Mononuclear cell (primary cell): Measurements from ENCODE around the gene RAB18. TPM values are rescaled to one million over a fixed set of nuclear protein-coding genes. Genes with fewer than 3 reads are reported as not detected.
"Not testable (repeated sequence)": the region's sequence is repeated elsewhere in the genome, so short reads cannot be mapped to it uniquely, and the experiment has no call there.

Experiments
- H3K27me3 ChIP-seq: 2 replicates; pipeline ENCODE4 v1.6.0; 2011; ENCODE audit warnings: low read length, control low read depth; ENCODE audit not compliant: insufficient read depth
- H3K4me1 ChIP-seq: 2 replicates; pipeline ENCODE4 v1.5.1; 2011; ENCODE audit warnings: mild to moderate bottlenecking, low read length, control low read depth; ENCODE audit not compliant: insufficient read depth
- H3K4me3 ChIP-seq: 2 replicates; pipeline ENCODE4 v1.5.1; 2011; ENCODE audit warnings: mild to moderate bottlenecking, low read length, moderate library complexity
- H3K9me3 ChIP-seq: 2 replicates; pipeline ENCODE4 v1.5.1; 2011; ENCODE audit warnings: low read depth, mild to moderate bottlenecking, control low read depth, low read length
- total RNA-seq: library from RNA; depleted of rRNA; stranded (reverse); fragments of >200 nt; gene quantifications from one replicate; pipeline ENCODE4 v1.2.3, GENCODE V29; 2012

The RAB18 gene
- total RNA-seq, 1 donor = 88.4 TPM

GRCh38 chr10:27490807-27491206 is 13.3 kb upstream of the RAB18 start:
- Histone ChIP-seq H3K4me1 (peaks cover 7% of the 10 kb centered on the region), H3K4me3 (no peak overlapping the region), H3K27me3 (peaks cover 9% of the 10 kb centered on the region), H3K9me3 (peaks cover 7% of the 10 kb centered on the region)

GRCh38 chr10:27494116-27494805 is 9.8 kb upstream of the RAB18 start:
- Histone ChIP-seq H3K9me3 (peaks cover 7% of the 10 kb centered on the region), H3K27me3 (peaks cover 9% of the 10 kb centered on the region), H3K4me3 (no peak overlapping the region), H3K4me1 (peaks cover 7% of the 10 kb centered on the region)

GRCh38 chr10:27496137-27496536 is 8.0 kb upstream of the RAB18 start:
- Histone ChIP-seq H3K4me1 (peaks cover 7% of the 10 kb centered on the region), H3K9me3 (peaks cover 2% of the 10 kb centered on the region), H3K27me3 (peaks cover 4% of the 10 kb centered on the region), H3K4me3 (no peak overlapping the region)

GRCh38 chr10:27500096-27500495 is 4.0 kb upstream of the RAB18 start:
- Histone ChIP-seq H3K4me3 (no peak overlapping the region), H3K4me1 (peaks cover 10% of the 10 kb centered on the region), H3K9me3 (no peaks in the 10 kb centered on the region), H3K27me3 (no peaks in the 10 kb centered on the region)

- no peaks in the 10 kb centered on the region for H3K27me3 ChIP-seq
- peaks cover 18% of the 10 kb centered on the region for H3K4me1 ChIP-seq
- no peaks in the 10 kb centered on the region for H3K9me3 ChIP-seq
- no peak overlapping the region for H3K4me3 ChIP-seq
Measured at GRCh38 chr10:27500886-27501285, 3.2 kb upstream of the RAB18 start.

GRCh38 chr10:27503498-27504006 is 552 bp upstream of the RAB18 start:
- Histone ChIP-seq H3K4me1 (peaks cover 33% of the 10 kb centered on the region), H3K9me3 (no peaks in the 10 kb centered on the region), H3K4me3 (peak overlapping the region; percentile 66), H3K27me3 (no peaks in the 10 kb centered on the region)

- H3K9me3 ChIP-seq = no peaks in the 10 kb centered on the region
- H3K27me3 ChIP-seq = no peaks in the 10 kb centered on the region
- peak overlapping the region; percentile 66 for H3K4me3 ChIP-seq
- H3K4me1 ChIP-seq = peaks cover 33% of the 10 kb centered on the region
Measured at GRCh38 chr10:27504808-27505460, 830 bp downstream of the RAB18 start.

- not testable (repeated sequence) for H3K4me3 ChIP-seq, H3K9me3 ChIP-seq, H3K27me3 ChIP-seq
- peaks cover 33% of the 10 kb centered on the region for H3K4me1 ChIP-seq
Measured at GRCh38 chr10:27505537-27505936, 1.4 kb downstream of the RAB18 start.

- Histone ChIP-seq H3K27me3 (no peaks in the 10 kb centered on the region), H3K9me3 (no peaks in the 10 kb centered on the region), H3K4me1 (peaks cover 33% of the 10 kb centered on the region), H3K4me3 (no peak overlapping the region)
Measured at GRCh38 chr10:27506280-27506679, 2.2 kb downstream of the RAB18 start.

- Histone ChIP-seq H3K4me3 (no peak overlapping the region), H3K4me1 (peaks cover 3% of the 10 kb centered on the region), H3K27me3 (no peaks in the 10 kb centered on the region), H3K9me3 (no peaks in the 10 kb centered on the region)
Measured at GRCh38 chr10:27512548-27512947, 8.4 kb downstream of the RAB18 start.

GRCh38 chr10:27513451-27514191 is 9.5 kb downstream of the RAB18 start:
- H3K4me3 ChIP-seq = no peak overlapping the region
- H3K4me1 ChIP-seq = no peaks in the 10 kb centered on the region
- H3K9me3 ChIP-seq = no peaks in the 10 kb centered on the region
- no peaks in the 10 kb centered on the region for H3K27me3 ChIP-seq

GRCh38 chr10:27514243-27514642 is 10.1 kb downstream of the RAB18 start:
- H3K27me3 ChIP-seq = no peaks in the 10 kb centered on the region
- H3K4me3 ChIP-seq = no peak overlapping the region
- H3K9me3 ChIP-seq = no peaks in the 10 kb centered on the region
- no peaks in the 10 kb centered on the region for H3K4me1 ChIP-seq

GRCh38 chr10:27518261-27518660 is 14.2 kb downstream of the RAB18 start:
- H3K9me3 ChIP-seq = no peaks in the 10 kb centered on the region
- H3K4me3 ChIP-seq = no peak overlapping the region
- peaks cover under 1% of the 10 kb centered on the region for H3K4me1 ChIP-seq
- H3K27me3 ChIP-seq = no peaks in the 10 kb centered on the region

GRCh38 chr10:27525819-27526218 is 21.7 kb downstream of the RAB18 start:
- Histone ChIP-seq H3K4me1 (peaks cover 10% of the 10 kb centered on the region), H3K27me3 (no peaks in the 10 kb centered on the region), H3K4me3 (no peak overlapping the region), H3K9me3 (no peaks in the 10 kb centered on the region)

- peaks cover 10% of the 10 kb centered on the region for H3K4me1 ChIP-seq
Measured at GRCh38 chr10:27526242-27526641, 22.1 kb downstream of the RAB18 start.

More at GRCh38 chr10:27526242-27526641, 22.1 kb downstream of the RAB18 start:
- Histone ChIP-seq H3K9me3 (no peaks in the 10 kb centered on the region), H3K4me3 (no peak overlapping the region), H3K27me3 (no peaks in the 10 kb centered on the region)
